NCI-H187 treated with DMSO at 0.1 percent for 48 hours (cell line): ENCODE results near the gene DLGAP4.
"Not testable (repeated sequence)": the region's sequence is repeated elsewhere in the genome, so short reads cannot be mapped to it uniquely, and the experiment has no call there.

ENCODE experiments used
- DNase-seq: peaks from one replicate; lab custom pipeline; 2025; lab: John Stamatoyannopoulos, UW

DLGAP4 gene

GRCh38 chr20:36499723-36500501 lies 193.8 kb downstream of the DLGAP4 start:
- no peak for DNase-seq

- no peak for DNase-seq
Measured at GRCh38 chr20:36501367-36502006, 195.3 kb downstream of the DLGAP4 start.

- DNase-seq: no peak
Measured at GRCh38 chr20:36504295-36504694, 198.2 kb downstream of the DLGAP4 start.

- DNase-seq: no peak
Measured at GRCh38 chr20:36506253-36506652, 200.1 kb downstream of the DLGAP4 start.

GRCh38 chr20:36507746-36508145 lies 201.6 kb downstream of the DLGAP4 start:
- no peak for DNase-seq

GRCh38 chr20:36519012-36519719 lies 213.0 kb downstream of the DLGAP4 start:
- DNase-seq: no peak

- DNase-seq: no peak
Measured at GRCh38 chr20:36519944-36520343, 213.8 kb downstream of the DLGAP4 start.

GRCh38 chr20:36521526-36521925 lies 215.4 kb downstream of the DLGAP4 start:
- no peak for DNase-seq

- DNase-seq: not testable (repeated sequence)
Measured at GRCh38 chr20:36522412-36522811, 216.3 kb downstream of the DLGAP4 start.

- no peak for DNase-seq
Measured at GRCh38 chr20:36523341-36523740, 217.2 kb downstream of the DLGAP4 start.

GRCh38 chr20:36525620-36526365 lies 219.7 kb downstream of the DLGAP4 start:
- DNase-seq: no peak

- DNase-seq: no peak
Measured at GRCh38 chr20:36526521-36527011, 220.4 kb downstream of the DLGAP4 start.

GRCh38 chr20:36527331-36528125 lies 221.4 kb downstream of the DLGAP4 start:
- DNase-seq: no peak

GRCh38 chr20:36528176-36528874 lies 222.2 kb downstream of the DLGAP4 start:
- DNase-seq: no peak

GRCh38 chr20:36528875-36529417 lies 222.8 kb downstream of the DLGAP4 start:
- DNase-seq: no peak

- DNase-seq: no peak
Measured at GRCh38 chr20:36532388-36532787, 226.2 kb downstream of the DLGAP4 start.

- DNase-seq: no peak
Measured at GRCh38 chr20:36532822-36533221, 226.7 kb downstream of the DLGAP4 start.

GRCh38 chr20:36538026-36538722 lies 232.0 kb downstream of the DLGAP4 start:
- no peak for DNase-seq

- DNase-seq: no peak
Measured at GRCh38 chr20:36540551-36541211, 234.5 kb downstream of the DLGAP4 start.
